GM12801 (cell line): Measurements from ENCODE around the gene RINL.

Source experiments
- TF ChIP-seq, protein P1 (sequence below): IDR thresholded peaks from one replicate; pipeline ENCODE4 v1.5.1; 2011; ENCODE audit warnings: control low read depth; ENCODE audit not compliant: insufficient read length; ENCODE audit errors: extremely low read depth

The RINL gene

DNA sequence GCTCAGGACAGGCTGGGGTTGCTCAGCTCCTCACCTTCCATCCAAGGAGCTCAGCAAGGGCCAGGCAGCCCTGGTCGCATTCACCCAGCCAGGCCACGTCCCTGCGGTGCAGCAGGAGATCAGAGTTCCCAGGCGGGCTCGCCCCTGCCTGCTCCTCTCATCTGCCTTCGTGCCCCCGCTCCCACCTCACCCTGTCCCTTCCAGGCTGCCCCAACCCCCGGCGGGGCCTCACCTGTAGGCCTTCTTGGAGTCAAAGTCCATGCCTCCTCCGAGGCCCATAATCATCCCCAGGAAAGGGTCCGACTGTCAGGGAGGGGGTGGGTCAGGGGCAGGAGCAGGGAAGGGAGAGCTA, 1.3 kb upstream of the RINL start:
- TF ChIP-seq, protein P1, sequence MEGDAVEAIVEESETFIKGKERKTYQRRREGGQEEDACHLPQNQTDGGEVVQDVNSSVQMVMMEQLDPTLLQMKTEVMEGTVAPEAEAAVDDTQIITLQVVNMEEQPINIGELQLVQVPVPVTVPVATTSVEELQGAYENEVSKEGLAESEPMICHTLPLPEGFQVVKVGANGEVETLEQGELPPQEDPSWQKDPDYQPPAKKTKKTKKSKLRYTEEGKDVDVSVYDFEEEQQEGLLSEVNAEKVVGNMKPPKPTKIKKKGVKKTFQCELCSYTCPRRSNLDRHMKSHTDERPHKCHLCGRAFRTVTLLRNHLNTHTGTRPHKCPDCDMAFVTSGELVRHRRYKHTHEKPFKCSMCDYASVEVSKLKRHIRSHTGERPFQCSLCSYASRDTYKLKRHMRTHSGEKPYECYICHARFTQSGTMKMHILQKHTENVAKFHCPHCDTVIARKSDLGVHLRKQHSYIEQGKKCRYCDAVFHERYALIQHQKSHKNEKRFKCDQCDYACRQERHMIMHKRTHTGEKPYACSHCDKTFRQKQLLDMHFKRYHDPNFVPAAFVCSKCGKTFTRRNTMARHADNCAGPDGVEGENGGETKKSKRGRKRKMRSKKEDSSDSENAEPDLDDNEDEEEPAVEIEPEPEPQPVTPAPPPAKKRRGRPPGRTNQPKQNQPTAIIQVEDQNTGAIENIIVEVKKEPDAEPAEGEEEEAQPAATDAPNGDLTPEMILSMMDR, result no peak

DNA sequence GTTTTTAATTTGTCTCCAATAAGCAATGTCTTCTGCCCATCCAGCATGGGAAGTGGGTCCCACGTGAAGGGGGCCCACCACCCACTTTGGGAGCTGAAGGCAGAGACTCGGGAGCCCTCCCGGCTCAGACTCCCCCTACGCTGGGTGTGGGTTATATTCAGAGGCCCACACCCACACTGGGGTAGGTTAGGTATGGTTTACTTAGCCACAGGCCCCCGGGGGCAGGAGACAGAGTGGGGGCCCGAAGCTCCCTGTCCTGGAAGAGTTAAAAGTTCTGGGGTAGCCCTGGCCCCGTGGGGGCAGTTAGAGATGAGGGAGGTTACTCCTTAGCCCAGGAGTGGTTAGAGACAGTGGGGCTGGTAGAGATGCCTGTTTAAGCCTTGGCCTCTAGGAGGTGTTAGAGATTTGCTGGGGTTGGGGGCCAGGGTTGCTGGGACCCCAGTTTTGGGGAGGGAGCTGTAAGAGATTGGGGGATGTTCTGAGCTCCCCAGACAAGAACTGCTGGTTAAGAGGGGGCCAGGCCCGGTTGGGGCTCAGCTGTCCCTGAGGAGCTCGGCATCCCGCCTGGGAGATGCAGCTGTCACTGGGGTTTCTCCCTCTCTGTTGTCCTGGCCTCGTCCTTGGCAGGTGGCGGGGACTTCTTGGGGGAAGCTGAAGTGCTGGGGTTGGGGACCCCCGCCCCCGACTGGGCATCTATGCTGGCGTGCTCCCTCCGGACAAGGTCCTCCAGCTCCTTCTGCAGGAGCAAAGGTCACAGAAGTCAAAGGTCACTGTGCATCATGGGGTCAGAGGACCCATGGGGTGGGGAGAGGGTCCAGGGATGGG, 712 bp upstream of the RINL start:
- TF ChIP-seq, protein P1, result no peak

DNA sequence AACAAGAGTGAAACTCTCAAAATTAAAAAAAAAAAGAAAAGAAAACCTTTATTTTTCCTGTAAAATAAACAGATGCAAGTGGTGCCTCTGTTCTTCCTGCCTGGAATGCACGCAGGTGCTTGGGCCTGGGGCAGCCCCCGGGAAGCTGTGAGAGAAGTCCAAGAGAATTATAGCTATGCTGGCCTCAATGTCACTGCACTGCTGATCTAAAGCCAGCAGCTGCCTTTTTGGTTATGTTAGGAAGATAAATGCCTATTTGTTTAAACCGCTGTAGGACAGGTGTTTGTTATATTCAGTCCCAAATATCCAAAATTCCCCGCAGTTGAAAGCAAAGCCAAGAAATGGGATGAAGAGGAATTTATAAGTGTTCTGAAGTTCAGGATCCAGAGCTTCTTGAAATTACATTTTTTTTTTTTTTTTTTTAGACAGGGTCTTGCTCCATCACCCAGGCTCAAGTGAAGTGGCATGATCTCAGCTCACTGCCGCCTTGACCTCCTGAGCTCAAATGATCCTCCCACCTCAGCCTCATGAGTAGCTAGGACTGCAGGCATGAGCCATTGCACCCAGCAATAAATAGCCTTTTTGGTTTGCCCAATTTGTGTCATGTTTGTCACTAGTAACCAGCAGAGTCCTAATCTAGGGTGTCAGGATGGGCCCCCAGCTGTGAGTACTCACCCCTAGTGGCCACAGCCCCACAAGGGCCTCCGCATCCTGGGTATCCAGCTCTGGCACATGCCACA, 2.2 kb downstream of the RINL start:
- TF ChIP-seq, protein P1, result no peak

- TF ChIP-seq, protein P1, result no peak
Measured at GRCh38 chr19:38870612-38871011, 7.5 kb downstream of the RINL start.

- TF ChIP-seq, protein P1, result no peak
Measured at GRCh38 chr19:38869836-38870607, 8.1 kb downstream of the RINL start.

GRCh38 chr19:38869160-38869835, 8.8 kb downstream of the RINL start:
- TF ChIP-seq, protein P1, result no peak
